Thoracic aorta (tissue), 2 donors: Measurements from ENCODE around the gene TDRD12. TPM values are rescaled to one million over a fixed set of nuclear protein-coding genes. Genes with fewer than 3 reads are reported as not detected.

Experiments
- ATAC-seq: fragments of 150-250 bp; one replicate; pipeline ENCODE4 v1.8.0; 2017; ENCODE audit warnings: low read depth; ENCODE audit not compliant: insufficient number of reproducible peaks, low FRiP score
- DNase-seq: peaks from one replicate; pipeline ENCODE4 v3.0.0-alpha.2; 2020; ENCODE audit warnings: low spot score
- H3K27ac ChIP-seq, 2 donors: fragments of 200-600 bp; sonication (generic); 1 replicate in 1 of 2; 2 replicates in 1 of 2; pipeline ENCODE4 v1.5.1; 2016; ENCODE audit warnings: mild to moderate bottlenecking in 2 of 2, moderate library complexity in 2 of 2
- H3K27me3 ChIP-seq: fragments of 200-600 bp; sonication (generic); replicated peaks from 2 replicates; pipeline ENCODE4 v1.6.0; 2016; ENCODE audit warnings: mild to moderate bottlenecking; ENCODE audit not compliant: insufficient read depth
- H3K36me3 ChIP-seq: fragments of 200-600 bp; sonication (generic); one replicate; pipeline ENCODE4 v1.5.1; 2016
- H3K4me1 ChIP-seq, 2 donors: fragments of 200-600 bp; sonication (generic); 1 replicate in 1 of 2; 2 replicates in 1 of 2; pipeline versions ENCODE4 v1.5.1 to v1.6.0; 2016; ENCODE audit warnings: low read depth in 2 of 2, mild to moderate bottlenecking in 1 of 2; ENCODE audit not compliant: control insufficient read depth in 1 of 2
- H3K4me3 ChIP-seq: fragments of 200-600 bp; sonication (generic); 2 replicates; pipeline ENCODE4 v1.5.1; 2016; ENCODE audit warnings: mild to moderate bottlenecking
- H3K9me3 ChIP-seq: fragments of 200-600 bp; sonication (generic); 2 replicates; pipeline ENCODE4 v1.5.1; 2016
- CTCF ChIP-seq: fragments of 200-600 bp; sonication (generic); IDR thresholded peaks from one replicate; pipeline ENCODE4 v1.5.1; 2019; ENCODE audit warnings: antibody characterized with exemption
- total RNA-seq, 2 donors: library from RNA; depleted of rRNA; stranded (reverse); fragments of >200 nt; gene quantifications; one replicate each; pipeline versions ENCODE4 v1.1.0 to v1.2.3, GENCODE V29; 2016

TDRD12 gene
- total RNA-seq, 2 donors from 2014 or later = not detected

- H3K36me3 ChIP-seq = no peaks in the 10 kb centered on the region
- DNase-seq (no peak), ATAC-seq (no peak)
- no peak for TF ChIP-seq CTCF
- H3K9me3 ChIP-seq = no peaks in the 10 kb centered on the region
- no peak within 1 kb of the TSS for H3K4me3 ChIP-seq
- no peaks in the 10 kb centered on the region for H3K27me3 ChIP-seq
- no peak within 1 kb of the TSS for H3K27ac ChIP-seq
- no peaks in the 10 kb centered on the region for H3K4me1 ChIP-seq
Observed at GRCh38 chr19:32869369-32869965, 149.9 kb downstream of the TDRD12 start, which contains the start of gene SLC7A9. Gene SLC7A9, minus strand, starts transcription at chr19:32869767. Its CDS starts 1,233 bp downstream, at chr19:32868534.

GRCh38 chr19:32869966-32870573 lies 150.5 kb downstream of the TDRD12 start:
- Histone ChIP-seq H3K27me3 (no peaks in the 10 kb centered on the region), H3K4me1 (no peaks in the 10 kb centered on the region), H3K36me3 (no peaks in the 10 kb centered on the region), H3K9me3 (no peaks in the 10 kb centered on the region), H3K27ac (no peak overlapping the region), H3K4me3 (no peak overlapping the region)
- DNase-seq (no peak), ATAC-seq (no peak)
- no peak for TF ChIP-seq CTCF

GRCh38 chr19:32870981-32871451 lies 151.4 kb downstream of the TDRD12 start:
- Histone ChIP-seq H3K9me3 (no peaks in the 10 kb centered on the region), H3K4me3 (no peak overlapping the region), H3K27ac (no peak overlapping the region), H3K27me3 (no peaks in the 10 kb centered on the region), H3K4me1 (no peaks in the 10 kb centered on the region), H3K36me3 (no peaks in the 10 kb centered on the region)
- no peak for DNase-seq
- ATAC-seq = no peak
- TF ChIP-seq CTCF = no peak

GRCh38 chr19:32872391-32872790 lies 152.8 kb downstream of the TDRD12 start:
- no peaks in the 10 kb centered on the region for H3K4me1 ChIP-seq
- TF ChIP-seq CTCF = no peak
- H3K9me3 ChIP-seq = no peaks in the 10 kb centered on the region
- H3K27me3 ChIP-seq = no peaks in the 10 kb centered on the region
- H3K27ac ChIP-seq = no peak overlapping the region
- H3K36me3 ChIP-seq = no peaks in the 10 kb centered on the region
- H3K4me3 ChIP-seq = no peak overlapping the region
- ATAC-seq = no peak
- no peak for DNase-seq

GRCh38 chr19:32873247-32873959 lies 153.8 kb downstream of the TDRD12 start:
- Histone ChIP-seq H3K9me3 (no peaks in the 10 kb centered on the region), H3K4me3 (no peak overlapping the region), H3K4me1 (no peaks in the 10 kb centered on the region), H3K27me3 (no peaks in the 10 kb centered on the region), H3K36me3 (peaks cover 2% of the 10 kb centered on the region), H3K27ac (no peak overlapping the region)
- ATAC-seq (no peak), DNase-seq (no peak)
- no peak for TF ChIP-seq CTCF
